ENCODE measurements around the gene SDE2.
A peak's percentile ranks its signal among the peaks of the same experiment; 100 is the strongest.
"Not testable (repeated sequence)": the region's sequence is repeated elsewhere in the genome, so short reads cannot be mapped to it uniquely, and the experiment has no call there.

Gene SDE2

DNA sequence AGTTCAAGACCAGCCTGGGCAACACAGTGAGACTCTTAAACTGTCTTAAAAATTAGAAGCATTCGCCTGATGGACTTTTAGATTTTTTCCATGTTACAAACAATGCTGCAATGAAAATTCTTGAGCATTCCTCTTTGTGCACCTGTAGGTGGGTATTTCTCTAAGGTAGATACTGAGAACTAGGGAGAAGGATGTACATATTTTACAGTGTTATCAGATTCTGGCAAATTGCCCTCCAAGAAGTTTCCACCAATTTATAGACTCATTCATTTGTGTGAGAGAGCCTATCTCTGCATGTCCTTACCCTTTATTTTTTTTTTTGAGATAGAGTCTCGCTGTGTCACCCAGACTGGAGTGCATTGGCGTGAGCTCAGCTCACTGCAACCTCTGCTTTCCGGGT, 45.8 kb downstream of the SDE2 start:
- no peak for TF ChIP-seq GATA1 (IDR thresholded peaks at IDR 0.05; ENCODE audit: low read depth, low read length)
- no peak for TF ChIP-seq POLR2A (IDR thresholded peaks at IDR 0.05; ENCODE audit: low read length)
- DNase-seq, result peak in 1 of 2 experiments; percentile 16

DNA sequence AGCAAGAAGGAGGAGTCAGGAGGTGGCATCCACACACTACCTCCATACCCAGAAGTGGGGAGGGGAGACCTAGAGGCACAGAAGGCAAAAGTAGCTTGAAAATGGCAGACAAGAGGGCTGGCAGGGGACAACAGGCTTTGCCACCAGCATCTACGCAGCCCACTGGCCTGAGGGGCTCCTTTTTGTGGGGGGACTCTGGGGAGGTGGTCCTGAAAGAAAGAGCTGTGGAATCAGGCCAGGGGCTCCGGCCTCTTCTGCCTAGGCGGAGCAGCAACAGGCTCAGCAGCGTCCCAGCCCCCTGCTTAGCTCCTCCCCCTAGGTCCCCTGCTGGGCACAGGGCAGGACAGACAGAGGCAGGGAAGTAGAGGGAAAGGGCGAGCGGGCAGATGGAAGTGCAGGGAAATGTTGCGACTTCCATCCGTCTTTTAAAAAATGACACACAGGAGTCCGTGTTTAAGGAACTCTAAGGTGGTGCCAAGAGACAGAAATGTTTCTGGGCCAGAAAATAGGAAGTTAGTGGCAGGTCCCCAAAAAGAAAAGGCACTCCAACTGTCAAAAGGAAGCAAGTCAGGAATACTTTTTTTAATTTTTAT, 48.1 kb downstream of the SDE2 start:
- DNase-seq, result peak; percentile 47 to 49
- no peak for TF ChIP-seq GATA1 (IDR thresholded peaks at IDR 0.05; ENCODE audit: low read depth, low read length)
- no peak for TF ChIP-seq POLR2A (IDR thresholded peaks at IDR 0.05; ENCODE audit: low read length)

DNA sequence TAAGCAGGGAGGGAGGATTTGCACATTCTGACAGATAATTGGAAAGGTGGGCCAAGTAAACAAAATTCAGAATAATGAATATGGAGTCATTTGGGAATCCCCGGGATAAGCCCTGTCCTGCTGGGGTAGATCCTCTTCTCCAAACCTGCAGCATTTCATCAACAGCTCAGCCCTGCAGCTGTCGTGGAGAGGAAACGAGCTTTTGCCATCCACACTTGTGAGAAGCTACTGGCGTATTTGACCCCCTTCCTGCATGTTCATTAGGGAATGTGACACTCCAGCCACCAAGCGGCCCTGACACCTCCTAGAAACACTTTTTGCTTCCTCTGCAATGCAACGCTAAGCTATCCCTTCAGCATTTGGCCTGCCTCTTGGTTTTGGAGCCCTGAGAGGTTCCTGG, 50.1 kb downstream of the SDE2 start:
- no peak for DNase-seq
- no peak for TF ChIP-seq GATA1 (IDR thresholded peaks at IDR 0.05; ENCODE audit: low read depth, low read length)
- no peak for TF ChIP-seq POLR2A (IDR thresholded peaks at IDR 0.05; ENCODE audit: low read length)

DNA sequence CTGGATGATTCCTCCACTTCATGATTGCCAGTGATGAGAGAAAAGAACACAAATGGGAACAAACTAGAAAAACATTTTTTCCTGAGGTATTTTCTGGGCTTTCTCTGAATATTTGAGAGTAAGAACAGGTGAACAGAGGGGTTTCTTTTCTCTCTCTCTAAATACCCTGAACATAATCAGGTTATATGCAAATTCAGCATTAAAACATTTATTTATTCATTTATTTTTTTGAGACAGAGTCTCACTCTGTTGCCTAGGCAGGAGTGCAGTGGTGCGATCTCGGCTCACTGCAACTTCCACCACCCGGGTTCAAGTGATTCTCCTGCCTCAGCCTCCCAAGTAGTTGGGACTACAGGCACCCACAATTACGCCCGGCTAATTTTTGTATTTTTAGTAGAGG, 52.3 kb downstream of the SDE2 start:
- no peak for DNase-seq
- TF ChIP-seq GATA1 (IDR thresholded peaks at IDR 0.05; ENCODE audit: low read depth, low read length), result no peak
- no peak for TF ChIP-seq POLR2A (IDR thresholded peaks at IDR 0.05; ENCODE audit: low read length)

DNA sequence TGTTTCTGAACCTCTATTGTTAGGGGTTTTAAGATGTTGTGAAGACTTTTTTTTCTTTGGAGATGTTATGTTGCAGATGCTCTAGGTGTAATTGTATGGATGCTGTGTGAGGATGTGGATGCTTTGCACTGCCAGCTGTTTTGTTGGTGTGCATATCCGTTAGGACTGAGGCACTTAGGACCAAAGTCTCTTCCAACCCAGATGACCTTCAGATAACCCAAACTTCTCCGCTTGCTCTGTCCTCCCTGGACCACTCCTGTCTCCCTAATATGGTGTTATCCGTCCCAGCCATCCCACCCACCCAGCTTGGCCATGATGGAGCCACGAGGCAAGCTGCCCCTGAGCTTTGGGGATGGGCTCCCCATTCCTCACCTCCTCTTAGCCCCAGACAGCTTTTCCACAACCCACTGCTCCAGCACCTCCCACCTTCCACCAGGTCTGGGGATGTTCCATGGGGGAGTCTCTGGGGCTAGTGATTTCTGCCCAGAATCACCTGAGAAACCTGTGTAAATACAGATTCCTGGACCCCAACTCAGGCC, 53.0 kb downstream of the SDE2 start:
- no peak for DNase-seq
- TF ChIP-seq POLR2A (IDR thresholded peaks at IDR 0.05; ENCODE audit: low read length), result no peak

DNA sequence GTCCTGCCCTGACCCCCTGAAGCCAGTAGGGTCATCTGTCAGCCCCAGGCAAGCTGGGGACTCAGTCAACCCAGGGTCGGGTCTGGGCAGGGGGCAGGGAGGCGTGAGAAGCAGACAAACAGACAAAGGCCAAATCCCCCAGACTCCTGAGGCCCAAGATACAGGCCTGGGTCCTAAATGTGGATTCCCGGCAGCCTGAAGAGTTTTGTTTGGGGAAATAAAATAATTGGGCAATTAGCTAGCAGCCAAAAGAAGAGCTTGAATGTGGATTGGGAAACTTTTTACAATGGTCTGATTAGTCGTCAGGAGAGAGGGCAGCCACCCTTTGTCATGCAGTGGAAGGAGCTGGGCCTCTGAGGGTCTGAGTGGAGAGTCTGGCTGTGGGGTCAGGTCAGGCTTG, 53.6 kb downstream of the SDE2 start:
- DNase-seq, result no peak
- TF ChIP-seq GATA1 (IDR thresholded peaks at IDR 0.05; ENCODE audit: low read depth, low read length) (no peak), POLR2A (IDR thresholded peaks at IDR 0.05; ENCODE audit: low read length) (no peak)

DNA sequence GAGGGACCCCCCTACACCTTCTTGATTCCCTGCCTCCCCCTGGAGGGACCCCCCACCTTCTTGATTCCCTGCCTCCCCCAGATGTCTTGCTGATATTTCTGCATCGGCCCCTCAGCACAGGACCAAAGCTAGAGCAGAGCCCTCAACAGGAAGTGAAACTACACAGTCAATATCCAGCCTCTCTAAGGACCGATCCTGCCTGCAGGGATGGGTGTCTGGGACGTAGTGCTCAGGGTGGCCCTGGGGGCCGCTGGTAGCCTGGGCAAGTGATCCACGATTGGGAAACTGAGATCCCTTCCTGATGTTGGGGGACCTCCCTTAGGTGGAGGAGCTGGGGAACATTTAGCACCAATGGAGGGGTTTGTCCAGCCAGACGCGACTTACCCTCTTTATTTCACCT, 54.2 kb downstream of the SDE2 start:
- DNase-seq, result no peak
- no peak for TF ChIP-seq POLR2A (IDR thresholded peaks at IDR 0.05; ENCODE audit: low read length)
- TF ChIP-seq GATA1 (IDR thresholded peaks at IDR 0.05; ENCODE audit: low read depth, low read length), result no peak

DNA sequence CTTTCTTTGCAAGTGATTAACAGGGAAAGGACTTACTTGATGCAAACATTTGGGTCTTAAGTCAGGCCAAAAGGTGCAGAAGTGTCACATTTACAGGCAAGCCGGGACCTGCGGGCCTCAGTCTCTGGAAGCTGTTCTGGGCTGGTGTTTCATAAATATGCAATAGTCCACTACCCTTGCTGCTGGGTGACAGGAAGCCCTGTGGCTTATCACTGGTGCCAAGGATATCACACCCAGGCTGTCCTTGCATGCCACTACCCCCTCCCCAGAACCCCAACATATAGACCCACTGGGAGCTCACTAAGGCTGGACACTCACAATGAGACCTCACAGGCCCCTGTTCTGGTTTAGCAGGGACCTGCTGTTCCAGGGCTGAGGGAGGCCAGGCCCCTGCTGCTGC, 54.8 kb downstream of the SDE2 start:
- TF ChIP-seq GATA1 (IDR thresholded peaks at IDR 0.05; ENCODE audit: low read depth, low read length), result no peak
- no peak for DNase-seq

DNA sequence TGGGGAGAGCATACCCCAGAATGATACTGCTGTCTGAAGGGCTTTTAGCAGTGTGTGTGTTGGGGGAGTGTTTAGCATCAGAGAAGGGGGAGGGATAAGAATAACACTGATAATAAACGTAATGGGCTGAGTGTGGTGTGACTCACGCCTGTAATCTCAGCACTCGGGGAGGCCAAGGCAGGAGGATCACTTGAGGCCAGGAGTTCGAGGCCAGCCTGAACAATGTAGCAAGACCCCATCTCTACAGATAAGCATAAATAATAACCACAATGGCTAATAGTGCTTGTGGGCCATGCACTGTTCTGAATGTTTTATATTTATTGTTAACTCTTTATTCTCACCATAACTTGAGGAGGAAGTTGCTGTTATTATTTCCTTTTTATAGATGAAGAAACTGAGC, 55.6 kb downstream of the SDE2 start:
- peak in 1 of 2 experiments; percentile 20 for DNase-seq
- no peak for TF ChIP-seq GATA1 (IDR thresholded peaks at IDR 0.05; ENCODE audit: low read depth, low read length)

DNA sequence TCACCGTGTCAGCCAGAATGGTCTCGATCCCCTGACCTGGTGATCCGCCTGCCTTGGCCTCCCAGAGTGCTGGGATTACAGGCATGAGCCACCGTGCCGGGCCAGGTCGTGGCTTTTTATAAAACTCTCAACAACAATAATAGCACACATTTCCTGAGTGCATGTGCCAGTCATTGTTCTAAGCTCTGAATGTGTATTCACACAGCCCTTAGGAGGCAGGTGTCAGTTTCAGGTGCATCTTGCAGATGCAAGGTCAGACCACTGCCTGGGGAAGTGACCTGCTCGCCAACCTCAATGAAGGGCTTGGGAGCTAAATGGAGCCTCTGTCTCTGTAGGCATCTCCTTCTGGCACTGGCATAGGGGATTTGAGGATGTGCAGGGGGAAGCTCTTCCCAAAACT, 56.6 kb downstream of the SDE2 start:
- no peak for DNase-seq
- no peak for TF ChIP-seq POLR2A (IDR thresholded peaks at IDR 0.05; ENCODE audit: low read length)

DNA sequence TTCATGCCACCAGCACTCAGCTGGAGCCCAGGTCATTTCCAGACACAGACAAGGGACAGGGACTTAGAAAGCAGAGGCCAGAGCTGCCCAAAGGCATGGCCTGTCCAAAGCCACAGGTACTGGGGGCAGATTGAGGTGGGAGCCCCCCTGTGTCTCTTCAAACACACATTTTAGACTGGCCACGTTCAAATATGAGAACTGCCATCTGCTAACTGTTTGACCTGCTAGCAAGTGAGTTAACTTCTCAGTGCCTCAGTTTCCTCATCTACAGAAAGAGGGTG, 57.3 kb downstream of the SDE2 start:
- TF ChIP-seq POLR2A (IDR thresholded peaks at IDR 0.05; ENCODE audit: low read length) (no peak), GATA1 (IDR thresholded peaks at IDR 0.05; ENCODE audit: low read depth, low read length) (no peak)
- DNase-seq, result no peak

DNA sequence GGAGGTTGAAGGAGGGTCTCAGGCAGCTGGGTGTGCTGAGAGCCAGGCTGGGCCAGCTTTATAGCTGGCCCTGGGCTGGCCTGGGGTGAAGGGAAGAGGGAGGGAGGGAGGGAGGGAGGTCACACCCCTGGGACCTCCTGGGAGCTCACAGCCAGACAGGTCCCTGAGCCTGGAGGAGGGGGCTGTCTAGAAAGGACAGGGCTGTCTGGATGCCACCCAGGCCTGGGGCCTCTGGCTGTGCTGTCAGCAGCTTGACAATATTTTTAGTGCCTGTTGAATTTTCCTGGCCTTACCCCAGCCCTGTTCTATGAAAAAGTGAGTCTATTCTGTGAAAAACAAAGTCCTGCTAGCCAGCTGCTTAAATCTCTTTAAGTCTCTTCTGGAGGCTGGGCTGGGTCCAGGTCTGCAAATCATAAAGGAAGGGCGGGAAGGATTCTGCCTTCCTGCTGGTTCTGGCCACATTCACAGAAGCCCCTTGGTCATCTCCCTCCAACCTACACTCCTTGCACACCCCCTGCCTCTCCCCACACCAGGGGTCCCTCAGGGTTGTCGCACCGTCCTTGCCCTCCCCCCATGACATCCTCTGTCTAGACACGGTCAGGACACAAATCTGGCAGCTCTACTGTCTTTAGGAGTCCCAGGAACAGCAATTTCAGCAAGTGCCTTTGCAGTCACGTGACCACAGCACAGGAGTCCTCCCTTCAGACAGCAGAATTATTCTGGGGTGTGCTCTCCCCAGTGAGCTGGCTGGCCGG, 57.8 kb downstream of the SDE2 start, which contains the start of gene LEFTY2:
Gene LEFTY2, minus strand, starts transcription at position 34 of the 755 bp plus-strand sequence. CDS start 80 bp downstream, outside the sequence.
- DNase-seq, result no peak
- TF ChIP-seq GATA1 (IDR thresholded peaks at IDR 0.05; ENCODE audit: low read depth, low read length) (no peak), POLR2A (IDR thresholded peaks at IDR 0.05; ENCODE audit: low read length) (no peak)

DNA sequence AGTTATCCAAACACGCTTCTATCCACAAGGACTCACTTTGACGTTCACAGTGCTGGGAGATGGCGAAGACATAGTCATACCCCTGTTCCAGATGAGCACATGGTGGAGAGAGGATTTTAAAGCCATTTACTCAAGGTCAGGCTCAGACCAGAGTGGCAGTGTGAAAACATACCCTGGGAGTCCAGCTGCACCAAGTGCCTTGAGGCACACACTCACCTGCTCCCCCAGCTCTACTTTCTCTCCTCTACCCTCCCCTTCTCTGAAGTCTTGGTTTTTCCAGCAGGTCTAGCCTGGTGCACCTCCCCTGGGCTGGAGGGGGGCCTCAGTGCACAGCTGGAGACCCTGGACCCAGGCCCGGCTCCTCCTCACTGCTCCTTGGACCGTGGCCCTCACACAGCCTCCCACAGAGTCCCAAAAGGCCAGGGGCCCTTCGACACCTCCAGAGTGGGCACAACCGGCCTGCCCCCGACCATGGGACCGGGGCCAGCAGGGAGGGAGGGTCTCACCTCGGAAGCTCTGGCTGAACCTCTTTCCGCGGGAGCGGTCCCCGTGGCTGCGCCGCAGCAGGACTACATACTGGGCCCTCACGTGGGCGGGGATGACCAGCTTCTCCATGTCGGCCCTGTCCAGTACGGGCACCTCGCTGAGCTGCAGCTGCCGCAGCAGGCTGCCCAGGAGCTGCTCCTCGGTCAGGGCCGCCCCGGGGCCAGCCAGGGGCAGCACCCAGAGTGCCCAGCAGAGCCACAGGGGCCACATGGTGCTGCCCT, 58.6 kb downstream of the SDE2 start:
- no peak for DNase-seq
- TF ChIP-seq GATA1 (IDR thresholded peaks at IDR 0.05; ENCODE audit: low read depth, low read length) (no peak), POLR2A (IDR thresholded peaks at IDR 0.05; ENCODE audit: low read length) (no peak)

DNA sequence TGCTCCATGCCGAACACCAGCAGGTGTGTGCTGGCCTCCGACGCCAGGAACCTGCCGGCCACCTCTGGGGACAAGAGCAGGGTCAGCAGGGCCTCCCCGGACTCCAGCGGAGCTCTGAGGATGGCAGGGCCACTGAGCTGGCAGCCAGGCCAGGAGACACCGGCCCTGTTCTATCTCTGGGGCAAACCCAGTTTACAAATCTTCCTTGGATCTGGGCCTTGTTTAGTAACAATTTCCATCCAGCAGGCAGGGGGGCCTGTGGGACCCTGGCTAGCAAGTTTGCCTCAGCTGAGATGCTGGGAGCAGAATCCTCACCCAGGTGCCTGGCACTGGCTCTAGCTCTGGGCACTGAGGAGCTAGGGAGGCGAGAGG, 59.2 kb downstream of the SDE2 start:
- DNase-seq, result not testable (repeated sequence)

DNA sequence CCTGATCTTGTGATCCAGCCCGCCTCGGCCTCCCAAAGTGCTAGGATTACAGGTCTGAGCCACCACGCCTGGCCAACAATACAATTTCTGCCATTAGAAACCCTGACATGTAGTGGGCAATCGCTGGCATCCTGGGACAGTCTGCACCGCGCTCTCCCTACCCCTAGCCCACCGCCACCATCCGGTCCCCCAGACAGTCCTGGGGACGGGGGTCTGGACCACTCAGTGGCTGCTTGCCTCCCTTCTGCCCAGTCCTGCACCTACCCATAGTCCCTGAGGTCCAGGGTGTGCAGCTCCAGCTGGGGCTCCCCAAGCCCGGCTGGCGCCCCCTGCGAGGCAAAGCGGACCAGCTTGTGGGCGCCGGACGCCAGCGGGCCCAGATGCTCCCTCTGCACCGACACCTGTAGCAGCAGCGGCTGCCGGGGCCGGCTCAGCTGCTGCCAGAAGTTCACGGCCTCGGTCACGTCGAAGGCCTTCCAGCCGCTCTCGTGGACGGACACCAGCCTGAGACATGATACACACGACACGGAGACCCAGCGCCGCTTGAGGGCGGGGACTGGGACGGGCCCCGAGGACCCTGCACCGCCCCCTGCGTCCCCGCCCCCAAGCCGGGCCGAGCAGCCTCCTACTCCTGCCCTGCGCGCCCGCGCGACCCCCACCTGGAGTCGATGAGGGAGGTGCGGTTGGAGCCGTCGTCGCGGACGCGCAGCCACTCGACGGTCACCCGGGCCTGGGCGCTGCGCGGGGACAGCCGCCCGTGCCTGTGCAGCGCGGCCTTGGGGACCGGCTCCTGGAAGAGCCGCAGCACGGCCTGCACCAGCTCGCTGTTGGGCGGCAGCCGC, 59.8 kb downstream of the SDE2 start:
- not testable (repeated sequence) for DNase-seq

Measured in erythroblast (primary cell).